ENCODE measurements around the gene SLC7A8.

DNA sequence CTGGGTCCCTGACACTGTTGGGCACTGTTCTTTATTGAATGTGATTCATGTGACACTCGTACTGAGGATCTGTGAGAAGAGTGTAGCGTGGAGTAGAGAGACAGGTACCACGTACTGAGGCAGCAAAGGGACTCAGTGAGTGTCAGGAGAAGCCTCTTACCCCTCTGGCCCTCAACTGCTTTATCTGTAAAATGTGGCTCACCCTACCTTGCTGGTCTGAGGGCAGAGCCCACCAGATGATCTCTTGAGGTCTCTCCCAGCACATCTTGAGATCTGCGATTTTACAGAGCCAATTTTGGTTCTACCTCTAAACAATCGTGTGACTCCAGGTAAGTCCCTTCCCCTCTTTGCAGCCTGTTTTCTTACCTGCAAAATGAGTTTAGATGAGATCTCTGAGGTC, 67.5 kb downstream of the SLC7A8 start:
- TF ChIP-seq, protein P1, sequence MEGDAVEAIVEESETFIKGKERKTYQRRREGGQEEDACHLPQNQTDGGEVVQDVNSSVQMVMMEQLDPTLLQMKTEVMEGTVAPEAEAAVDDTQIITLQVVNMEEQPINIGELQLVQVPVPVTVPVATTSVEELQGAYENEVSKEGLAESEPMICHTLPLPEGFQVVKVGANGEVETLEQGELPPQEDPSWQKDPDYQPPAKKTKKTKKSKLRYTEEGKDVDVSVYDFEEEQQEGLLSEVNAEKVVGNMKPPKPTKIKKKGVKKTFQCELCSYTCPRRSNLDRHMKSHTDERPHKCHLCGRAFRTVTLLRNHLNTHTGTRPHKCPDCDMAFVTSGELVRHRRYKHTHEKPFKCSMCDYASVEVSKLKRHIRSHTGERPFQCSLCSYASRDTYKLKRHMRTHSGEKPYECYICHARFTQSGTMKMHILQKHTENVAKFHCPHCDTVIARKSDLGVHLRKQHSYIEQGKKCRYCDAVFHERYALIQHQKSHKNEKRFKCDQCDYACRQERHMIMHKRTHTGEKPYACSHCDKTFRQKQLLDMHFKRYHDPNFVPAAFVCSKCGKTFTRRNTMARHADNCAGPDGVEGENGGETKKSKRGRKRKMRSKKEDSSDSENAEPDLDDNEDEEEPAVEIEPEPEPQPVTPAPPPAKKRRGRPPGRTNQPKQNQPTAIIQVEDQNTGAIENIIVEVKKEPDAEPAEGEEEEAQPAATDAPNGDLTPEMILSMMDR (IDR thresholded peaks at IDR 0.05) = no peak
- no peak for TF ChIP-seq POLR2A (IDR thresholded peaks at IDR 0.05)

Measured in thyroid gland (tissue), 4 donors.